HepG2 (cell line): Measurements from ENCODE around the gene MMP28.

ENCODE experiments used
- BATF2 ChIP-seq: sonication (generic); formaldehyde crosslinking; IDR thresholded peaks from 2 replicates; pipeline ENCODE4 v1.8.0; 2022; ENCODE audit warnings: mild to moderate bottlenecking, missing genetic modification reagents, moderate library complexity
- CTCF ChIP-seq: sonication (generic); formaldehyde crosslinking; IDR thresholded peaks from 2 replicates; pipeline ENCODE4 v1.5.0; 2020; ENCODE audit warnings: mild to moderate bottlenecking, missing genetic modification reagents, moderate library complexity
- MNT ChIP-seq: fragments of 450-650 bp; IDR thresholded peaks from 2 replicates; pipeline ENCODE4 v1.6.1; 2016
- RAD21 ChIP-seq: fragments of 450-650 bp; formaldehyde crosslinking; IDR thresholded peaks from 2 replicates; pipeline ENCODE4 v1.5.0; 2020; ENCODE audit warnings: mild to moderate bottlenecking
- SP4 ChIP-seq: sonication (generic); formaldehyde crosslinking; IDR thresholded peaks from 2 replicates; pipeline ENCODE4 v1.8.1; 2023; ENCODE audit warnings: mild to moderate bottlenecking, missing genetic modification reagents
- ZNF121 ChIP-seq: sonication (generic); formaldehyde crosslinking; IDR thresholded peaks from 2 replicates; pipeline ENCODE4 v1.5.0; 2020; ENCODE audit warnings: mild to moderate bottlenecking, missing genetic modification reagents
- ZNF644 ChIP-seq: IDR thresholded peaks from 2 replicates; pipeline ENCODE4 v1.6.1; 2016; ENCODE audit warnings: low read depth
- ZNF776 ChIP-seq: sonication (generic); formaldehyde crosslinking; IDR thresholded peaks from 2 replicates; pipeline ENCODE4 v1.4.0; 2020; ENCODE audit warnings: mild to moderate bottlenecking, missing genetic modification reagents

- no peak for TF ChIP-seq CTCF (CRISPR knock-in tag)
- TF ChIP-seq RAD21, result no peak
- no peak for TF ChIP-seq SP4 (CRISPR knock-in tag)
- TF ChIP-seq BATF2 (CRISPR knock-in tag), result no peak
- no peak for TF ChIP-seq ZNF644 (CRISPR knock-in tag)
- no peak for TF ChIP-seq ZNF121
- no peak for TF ChIP-seq ZNF776
- TF ChIP-seq MNT, result no peak
Measured at GRCh38 chr17:35821308-35821707, 25.9 kb upstream of the MMP28 start.
